PC-3 (cell line): ENCODE data around the gene GZMA. TPM values are rescaled to one million over a fixed set of nuclear protein-coding genes. Genes with fewer than 3 reads are reported as not detected.
A peak's percentile ranks its signal among the peaks of the same experiment; 100 is the strongest.

Experiments used
- ATAC-seq: fragments of 200-7000 bp; cut with Tn5 transposase; 2 replicates; pipeline ENCODE4 v1.9.1; 2020; ENCODE audit warnings: mild to moderate bottlenecking, moderate library complexity
- BruUV-seq: library from RNA; stranded (reverse); fragments of 400-500 nt; replicated peaks from 2 replicates; lab custom pipeline; 2021; lab: Mats Ljungman, UMichigan
- CTCF ChIA-PET: fragments of 300-600 bp; sonication (Branson Sonifier 250); formaldehyde crosslinking; loops from one replicate; lab custom pipeline; 2022; ENCODE audit warnings: antibody characterized with exemption; lab: Charles Lee
- POLR2A ChIA-PET: fragments of 300-600 bp; sonication (Branson Sonifier 250); formaldehyde crosslinking; loops from one replicate; lab custom pipeline; 2022; ENCODE audit warnings: antibody characterized with exemption; ENCODE audit not compliant: unreplicated experiment; lab: Charles Lee
- DNase-seq: peaks from one replicate; pipeline ENCODE4 v3.0.0-alpha.2; 2015
- H2AFZ ChIP-seq: fragments of 300-600 bp; sonication (generic); 2 replicates; pipeline ENCODE4 v1.6.0; 2016; ENCODE audit warnings: antibody characterized with exemption, low read length
- H3F3A ChIP-seq: fragments of 300-600 bp; sonication (generic); one replicate; pipeline ENCODE4 v1.6.0; 2017; ENCODE audit warnings: antibody characterized with exemption, low read length, control low read depth, mild to moderate bottlenecking; ENCODE audit not compliant: unreplicated experiment
- H3K27ac ChIP-seq: fragments of 300-600 bp; sonication (generic); 2 replicates; pipeline ENCODE4 v1.5.1; 2016; ENCODE audit warnings: mild to moderate bottlenecking, low read length
- H3K27me3 ChIP-seq: fragments of 300-600 bp; sonication (generic); 2 replicates; pipeline ENCODE4 v1.6.1; 2016; ENCODE audit warnings: low read length, mixed read lengths
- H3K36me3 ChIP-seq: fragments of 300-600 bp; sonication (generic); 2 replicates; pipeline ENCODE4 v1.6.1; 2016; ENCODE audit warnings: low read depth, mixed run types, low read length, mixed read lengths
- H3K4me1 ChIP-seq: fragments of 300-600 bp; sonication (generic); 2 replicates; pipeline ENCODE4 v1.5.1; 2016; ENCODE audit warnings: low read length; ENCODE audit not compliant: insufficient read depth
- H3K4me2 ChIP-seq: fragments of 300-600 bp; sonication (generic); 2 replicates; pipeline ENCODE4 v1.6.0; 2016; ENCODE audit warnings: low read length
- H3K4me3 ChIP-seq: fragments of 300-600 bp; sonication (generic); 2 replicates; pipeline ENCODE4 v1.5.1; 2016; ENCODE audit warnings: mild to moderate bottlenecking, low read length, mixed read lengths
- H3K79me2 ChIP-seq: fragments of 300-600 bp; sonication (generic); 2 replicates; pipeline ENCODE4 v1.6.1; 2017; ENCODE audit warnings: low read length, mixed read lengths
- H3K9ac ChIP-seq: fragments of 300-600 bp; sonication (generic); 2 replicates; pipeline ENCODE4 v1.6.0; 2016; ENCODE audit warnings: mild to moderate bottlenecking, low read length
- H3K9me2 ChIP-seq: fragments of 300-600 bp; sonication (generic); replicated peaks from 2 replicates; pipeline ENCODE4 v1.6.1; 2016; ENCODE audit warnings: mixed run types, low read length, mixed read lengths
- H3K9me3 ChIP-seq: fragments of 300-600 bp; sonication (generic); 2 replicates; pipeline ENCODE4 v1.6.1; 2016; ENCODE audit warnings: low read length, mixed read lengths
- H4K20me1 ChIP-seq: fragments of 300-600 bp; sonication (generic); 2 replicates; pipeline ENCODE4 v1.6.1; 2016; ENCODE audit warnings: low read length, mixed read lengths
- EZH2 ChIP-seq: fragments of 300-600 bp; sonication (generic); IDR thresholded peaks from one replicate; pipeline ENCODE4 v1.6.1; 2017; ENCODE audit warnings: antibody characterized with exemption, mild to moderate bottlenecking, low read length; ENCODE audit not compliant: unreplicated experiment
- EZH2phosphoT487 ChIP-seq: fragments of 300-600 bp; sonication (generic); IDR thresholded peaks from 2 replicates; pipeline ENCODE4 v1.6.1; 2018; ENCODE audit warnings: mild to moderate bottlenecking, antibody characterized with exemption, low read length, borderline replicate concordance
- intact Hi-C: fragments of 100-400 bp; cut with micrococcal nuclease; formaldehyde crosslinking; loops from 2 replicates; pipeline ENCODE4 v1.9.0; 2023
- total RNA-seq: library from RNA; depleted of rRNA; stranded (reverse); fragments of >200 nt; gene quantifications from 2 replicates; pipeline ENCODE4 v1.2.3, GENCODE V29; 2014; rRNA removed
- TF ChIP-seq, protein P1 (sequence below): fragments of 300-600 bp; sonication (generic); conservative IDR thresholded peaks from 2 replicates; pipeline ENCODE4 v1.5.1; 2017; ENCODE audit warnings: antibody characterized with exemption, low read depth, mild to moderate bottlenecking, low read length

GZMA gene
- total RNA-seq, 1 experiment from 2014 or later = not detected

- Histone ChIP-seq H3K4me2 (peak overlapping the region; percentile 5), H3F3A (no peaks in the 10 kb centered on the region), H4K20me1 (no peaks in the 10 kb centered on the region), H3K4me3 (no peak overlapping the region), H3K4me1 (peaks cover 22% of the 10 kb centered on the region), H3K36me3 (no peaks in the 10 kb centered on the region), H3K9me2 (no peaks in the 10 kb centered on the region), H3K27me3 (no peaks in the 10 kb centered on the region), H2AFZ (peak overlapping the region; percentile 59; the same call in 1 of the 2 replicates), H3K9me3 (no peaks in the 10 kb centered on the region), H3K79me2 (no peaks in the 10 kb centered on the region), H3K27ac (peak overlapping the region; percentile 56), H3K9ac (no peak overlapping the region)
- no TSS peak for BruUV-seq
- no peak for TF ChIP-seq EZH2phosphoT487
- ATAC-seq (peak; percentile 94), DNase-seq (peak; percentile 75)
- CTCF ChIA-PET = no interaction called here
- POLR2A ChIA-PET = no interaction called here
- intact Hi-C loops = no loop called here
Observed at GRCh38 chr5:55151923-55152842, 49.7 kb downstream of the GZMA start.

DNA sequence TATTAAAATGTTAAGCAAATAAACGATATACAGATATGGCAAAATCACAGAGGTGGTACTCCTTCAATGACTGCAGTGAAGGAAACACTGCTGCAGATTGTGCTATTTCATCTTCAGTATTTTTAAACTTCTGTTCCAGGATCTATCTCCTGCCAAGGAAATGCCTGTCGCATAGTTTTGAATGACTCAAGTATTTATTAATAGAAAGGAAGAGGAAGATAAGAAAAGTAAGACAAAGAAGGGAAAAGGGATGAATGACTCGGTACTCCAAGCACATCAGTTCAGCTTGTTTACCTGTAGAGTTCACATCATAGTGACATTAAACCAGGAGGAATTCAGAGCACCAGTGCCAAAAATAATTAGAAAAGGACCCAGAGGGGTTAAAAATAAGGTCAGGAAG lies 52.4 kb downstream of the GZMA start:
- no peak overlapping the region for H2AFZ ChIP-seq
- no peaks in the 10 kb centered on the region for H4K20me1 ChIP-seq
- no peaks in the 10 kb centered on the region for H3K36me3 ChIP-seq
- no TSS peak for BruUV-seq
- ChIA-PET POLR2A (no interaction called here), CTCF (no interaction called here)
- H3K79me2 ChIP-seq = no peaks in the 10 kb centered on the region
- ATAC-seq = peak; percentile 37
- DNase-seq = peak; percentile 58
- TF ChIP-seq EZH2phosphoT487 (no peak), EZH2 (no peak)
- TF ChIP-seq, protein P1, sequence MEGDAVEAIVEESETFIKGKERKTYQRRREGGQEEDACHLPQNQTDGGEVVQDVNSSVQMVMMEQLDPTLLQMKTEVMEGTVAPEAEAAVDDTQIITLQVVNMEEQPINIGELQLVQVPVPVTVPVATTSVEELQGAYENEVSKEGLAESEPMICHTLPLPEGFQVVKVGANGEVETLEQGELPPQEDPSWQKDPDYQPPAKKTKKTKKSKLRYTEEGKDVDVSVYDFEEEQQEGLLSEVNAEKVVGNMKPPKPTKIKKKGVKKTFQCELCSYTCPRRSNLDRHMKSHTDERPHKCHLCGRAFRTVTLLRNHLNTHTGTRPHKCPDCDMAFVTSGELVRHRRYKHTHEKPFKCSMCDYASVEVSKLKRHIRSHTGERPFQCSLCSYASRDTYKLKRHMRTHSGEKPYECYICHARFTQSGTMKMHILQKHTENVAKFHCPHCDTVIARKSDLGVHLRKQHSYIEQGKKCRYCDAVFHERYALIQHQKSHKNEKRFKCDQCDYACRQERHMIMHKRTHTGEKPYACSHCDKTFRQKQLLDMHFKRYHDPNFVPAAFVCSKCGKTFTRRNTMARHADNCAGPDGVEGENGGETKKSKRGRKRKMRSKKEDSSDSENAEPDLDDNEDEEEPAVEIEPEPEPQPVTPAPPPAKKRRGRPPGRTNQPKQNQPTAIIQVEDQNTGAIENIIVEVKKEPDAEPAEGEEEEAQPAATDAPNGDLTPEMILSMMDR = no peak
- no peaks in the 10 kb centered on the region for H3K9me2 ChIP-seq
- no peaks in the 10 kb centered on the region for H3K9me3 ChIP-seq
- H3K4me2 ChIP-seq = 0 out of 2 replicates have a peak overlapping the region, but pooled peaks have one; percentile 1
- intact Hi-C loops = no loop called here
- H3K27me3 ChIP-seq = no peaks in the 10 kb centered on the region
- peaks cover 22% of the 10 kb centered on the region for H3K4me1 ChIP-seq
- no peaks in the 10 kb centered on the region for H3F3A ChIP-seq
- H3K4me3 ChIP-seq = no peak overlapping the region
- H3K9ac ChIP-seq = no peak overlapping the region
- no peak overlapping the region for H3K27ac ChIP-seq

Other genes starting within 250 kb of the GZMA start
- gene ESM1, start 117.1 kb upstream of the GZMA start, total RNA-seq = 21.0 and 27.8 TPM in 2 replicates
- not detected in 2 replicates for gene GZMK, start 78.4 kb upstream of the GZMA start, total RNA-seq
- 13.0 and 18.3 TPM in 2 replicates for gene GPX8, start 57.5 kb downstream of the GZMA start, total RNA-seq
- not detected in 2 replicates for gene CDC20B, start 70.5 kb downstream of the GZMA start, total RNA-seq
- 1.6 and 3.3 TPM in 2 replicates for gene MCIDAS, start 124.7 kb downstream of the GZMA start, total RNA-seq
- gene CCNO, start 131.0 kb downstream of the GZMA start, total RNA-seq = 3.4 and 5.3 TPM in 2 replicates
- 9.4 and 13.4 TPM in 2 replicates for gene DHX29, start 205.0 kb downstream of the GZMA start, total RNA-seq
- gene MTREX, start 205.3 kb downstream of the GZMA start, total RNA-seq = 25.6 and 44.0 TPM in 2 replicates